Inflammatory macrophage treated with lipopolysaccharide for 4 hours (primary cell): ENCODE measurements around the gene FEZ2.

Experiments
- DNase-seq: peaks from one replicate; pipeline ENCODE4 v3.0.0-alpha.2; 2020

Gene FEZ2

DNA sequence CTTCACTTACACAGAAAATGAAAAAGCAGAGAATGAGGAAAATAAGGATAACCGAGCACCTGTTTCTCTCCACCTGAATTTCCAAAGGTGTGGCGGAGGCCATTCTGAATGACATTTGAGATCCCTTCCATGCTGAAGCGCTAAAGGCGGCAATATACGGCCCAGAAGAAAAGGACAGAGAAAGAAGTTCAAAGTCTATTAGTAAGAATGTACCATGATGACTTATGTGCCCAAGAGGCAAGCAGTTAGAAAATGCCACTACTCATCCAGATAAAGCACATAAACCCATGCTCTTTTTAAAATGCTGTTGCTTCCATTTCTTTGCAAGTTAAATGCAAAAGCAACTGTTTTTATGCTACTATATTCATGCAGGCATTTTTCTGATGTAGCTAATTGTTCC lies 37.2 kb downstream of the FEZ2 start:
- no peak for DNase-seq

DNA sequence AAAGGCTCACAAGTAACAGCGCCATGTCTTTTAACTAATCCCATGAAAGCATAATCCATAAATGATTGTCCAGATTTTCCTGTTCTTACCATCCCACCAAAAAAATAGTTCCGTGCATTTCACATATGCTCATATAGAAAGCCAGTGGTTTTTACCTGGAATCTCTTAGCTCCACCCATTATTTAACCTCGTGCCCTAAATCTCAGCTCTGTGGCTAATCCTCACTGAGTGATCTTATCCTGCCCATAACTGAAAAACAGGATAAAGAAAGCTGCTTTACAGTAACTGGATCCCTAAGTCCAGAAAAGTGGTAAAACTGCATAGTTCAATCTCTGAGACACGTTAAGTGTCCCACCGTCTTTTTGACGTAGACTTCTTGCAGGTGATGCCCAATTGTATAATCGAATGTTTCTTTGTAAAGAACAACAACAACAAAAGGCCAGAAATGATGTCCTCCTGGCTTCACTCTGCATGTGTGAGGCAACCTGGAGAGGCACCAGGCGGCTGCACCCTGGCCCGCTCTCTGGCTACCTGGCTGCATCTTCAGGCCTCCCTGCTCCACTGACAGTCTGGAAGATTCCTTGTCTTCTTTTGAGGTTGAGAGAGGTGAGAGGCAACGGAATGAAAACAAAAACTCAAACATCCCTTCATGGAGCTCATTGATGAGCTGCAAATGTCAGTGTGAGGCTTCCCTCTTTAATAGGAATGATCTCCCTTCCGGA lies 38.6 kb downstream of the FEZ2 start:
- DNase-seq = no peak

DNA sequence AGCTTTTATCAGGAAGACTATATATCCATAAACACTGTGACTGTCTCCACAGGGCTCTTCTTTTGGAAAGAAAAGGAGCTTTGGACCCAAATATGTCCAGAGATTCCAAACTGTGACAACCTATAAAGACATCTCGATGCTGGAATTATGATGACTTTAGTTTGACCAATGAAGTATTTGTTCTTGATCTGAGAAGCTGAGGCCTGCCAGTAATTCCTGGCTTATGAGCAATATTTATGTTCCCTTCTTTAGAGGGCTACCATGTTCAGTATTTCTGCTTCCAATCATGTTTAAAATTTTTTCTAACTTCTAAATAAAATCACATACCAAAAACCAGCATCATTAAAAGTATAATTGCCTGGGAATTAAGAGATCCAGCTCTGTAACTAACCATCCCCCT lies 41.1 kb downstream of the FEZ2 start:
- no peak for DNase-seq

DNA sequence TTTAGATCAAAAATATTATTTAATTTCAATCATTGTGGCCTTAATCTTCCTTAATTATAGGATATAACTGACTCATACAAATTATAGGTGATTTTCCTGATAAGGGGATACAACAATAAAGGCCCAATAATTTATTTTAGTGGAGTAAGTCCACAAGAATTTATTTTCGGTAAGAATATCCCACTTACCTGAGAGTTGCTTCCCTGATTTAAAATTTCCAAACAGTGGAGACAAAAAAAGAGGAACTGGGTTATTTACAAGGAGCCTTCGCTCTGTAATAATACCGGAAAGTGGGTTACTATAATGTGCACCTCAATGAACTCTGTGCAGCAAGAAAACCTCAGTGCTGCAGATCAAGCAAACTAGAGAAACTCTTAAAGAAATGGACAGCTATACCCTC lies 42.2 kb downstream of the FEZ2 start:
- DNase-seq = no peak

DNA sequence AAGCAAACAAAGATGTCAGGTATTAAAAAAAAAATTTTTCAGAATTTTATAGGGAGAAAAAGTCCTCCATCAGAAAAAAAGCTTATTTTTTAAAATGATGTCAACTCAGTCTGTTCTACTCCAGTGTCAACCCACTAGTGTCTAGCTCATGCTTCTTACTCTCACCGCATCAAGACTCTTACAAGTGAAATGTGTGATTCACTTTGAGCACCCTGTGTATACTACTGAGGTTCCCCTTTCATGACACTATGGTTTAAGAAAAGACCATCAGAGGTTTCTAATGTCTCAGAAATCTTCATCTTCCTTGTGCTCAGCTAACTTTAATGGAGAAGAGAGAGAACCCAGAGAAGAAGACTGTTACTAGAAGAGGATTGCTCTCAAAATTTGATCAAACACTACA lies 43.4 kb downstream of the FEZ2 start:
- DNase-seq = peak; percentile 33

DNA sequence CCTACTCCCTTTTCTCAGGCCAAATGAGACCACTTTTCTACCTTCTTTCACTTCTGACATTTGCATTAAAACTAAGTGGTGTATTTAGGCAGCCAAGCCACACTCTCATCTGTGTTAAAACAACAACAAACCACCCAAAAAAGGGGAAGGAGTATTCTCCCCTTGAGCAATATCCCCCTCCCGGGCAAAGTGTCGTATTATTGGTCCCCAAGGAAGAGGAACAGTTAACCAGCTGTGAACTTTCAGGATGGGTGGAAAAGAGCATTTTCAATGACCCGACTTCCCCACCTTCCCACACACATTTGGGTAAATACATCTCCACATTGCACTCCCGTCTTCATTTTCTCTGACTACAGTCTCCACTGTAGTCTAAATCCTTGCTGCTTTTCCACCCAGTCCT lies 44.3 kb downstream of the FEZ2 start:
- peak; percentile 82 for DNase-seq

DNA sequence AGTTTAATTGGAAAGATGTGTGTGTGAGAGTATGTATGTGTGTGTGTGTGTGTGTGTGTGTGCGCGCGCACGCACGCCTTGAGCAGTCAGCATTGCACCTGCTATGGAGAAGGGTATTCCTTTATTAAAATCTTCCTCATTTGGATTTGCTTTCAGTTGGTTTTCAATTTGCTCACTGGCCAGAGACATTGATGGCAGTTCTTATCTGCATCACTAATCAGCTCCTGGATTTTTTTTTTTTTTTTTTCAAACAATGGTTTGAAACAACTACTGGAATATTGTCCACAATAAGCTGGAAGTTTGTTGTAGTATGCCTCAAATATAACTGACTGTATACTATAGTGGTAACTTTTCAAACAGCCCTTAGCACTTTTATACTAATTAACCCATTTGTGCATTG lies 48.0 kb downstream of the FEZ2 start:
- no peak for DNase-seq

DNA sequence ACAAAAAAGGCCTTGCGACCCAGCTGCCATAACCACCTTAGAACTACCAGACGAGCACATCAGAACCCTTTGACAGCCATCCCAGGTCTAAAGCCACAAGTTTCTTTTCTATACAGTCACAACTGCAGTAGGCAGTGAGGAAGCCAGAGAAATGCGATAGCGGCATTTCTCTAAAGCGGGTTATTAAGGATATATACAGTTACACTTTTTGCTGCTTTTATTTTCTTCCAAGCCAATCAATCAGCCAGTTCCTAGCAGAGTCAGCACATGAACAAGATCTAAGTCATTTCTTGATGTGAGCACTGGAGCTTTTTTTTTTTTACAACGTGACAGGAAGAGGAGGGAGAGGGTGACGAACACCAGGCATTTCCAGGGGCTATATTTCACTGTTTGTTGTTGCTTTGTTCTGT lies 48.8 kb downstream of the FEZ2 start:
- DNase-seq = no peak

DNA sequence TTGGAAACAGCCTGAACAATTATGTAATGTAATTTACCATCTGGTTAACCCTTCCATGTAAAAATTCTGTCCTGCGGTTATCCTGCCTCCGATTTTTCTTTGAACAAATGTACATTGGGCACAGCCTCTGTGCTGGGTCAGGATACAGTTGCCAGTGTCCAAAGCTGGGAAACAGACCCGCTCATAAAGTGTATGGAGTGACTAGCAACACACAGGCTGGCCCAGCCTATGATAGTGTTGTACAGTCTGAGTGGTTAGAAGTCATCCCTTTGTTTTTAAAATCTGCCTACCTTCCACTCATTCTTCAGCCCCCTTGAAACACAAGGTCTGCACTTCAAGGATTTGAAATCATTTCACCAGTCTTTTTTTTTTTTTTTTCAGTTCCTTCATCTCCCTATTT lies 50.1 kb downstream of the FEZ2 start:
- DNase-seq = no peak

DNA sequence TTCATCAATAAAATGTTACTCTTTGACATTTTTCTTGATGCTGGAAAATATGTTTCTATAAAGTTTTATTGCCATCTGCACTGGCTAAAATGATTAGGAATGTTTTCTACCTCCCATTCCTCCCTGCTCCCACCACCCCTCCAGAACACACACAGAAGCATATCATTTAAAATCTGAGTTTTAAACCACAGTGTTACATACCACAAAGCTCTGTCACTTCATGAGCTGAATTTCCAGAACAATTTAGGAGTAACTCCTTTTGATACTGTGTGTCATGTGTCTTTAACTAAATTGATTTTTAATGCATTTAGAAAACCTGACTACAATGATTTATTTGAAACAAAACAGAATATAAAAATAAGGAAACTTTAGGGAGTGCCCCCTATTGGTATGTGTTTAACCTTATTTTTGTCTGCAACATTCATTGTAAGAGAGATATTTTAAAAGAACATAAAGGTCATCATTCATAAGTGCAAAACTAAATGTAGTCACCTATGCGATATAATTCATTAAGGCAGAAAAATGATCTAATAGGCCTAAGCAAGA lies 52.0 kb downstream of the FEZ2 start:
- no peak for DNase-seq

DNA sequence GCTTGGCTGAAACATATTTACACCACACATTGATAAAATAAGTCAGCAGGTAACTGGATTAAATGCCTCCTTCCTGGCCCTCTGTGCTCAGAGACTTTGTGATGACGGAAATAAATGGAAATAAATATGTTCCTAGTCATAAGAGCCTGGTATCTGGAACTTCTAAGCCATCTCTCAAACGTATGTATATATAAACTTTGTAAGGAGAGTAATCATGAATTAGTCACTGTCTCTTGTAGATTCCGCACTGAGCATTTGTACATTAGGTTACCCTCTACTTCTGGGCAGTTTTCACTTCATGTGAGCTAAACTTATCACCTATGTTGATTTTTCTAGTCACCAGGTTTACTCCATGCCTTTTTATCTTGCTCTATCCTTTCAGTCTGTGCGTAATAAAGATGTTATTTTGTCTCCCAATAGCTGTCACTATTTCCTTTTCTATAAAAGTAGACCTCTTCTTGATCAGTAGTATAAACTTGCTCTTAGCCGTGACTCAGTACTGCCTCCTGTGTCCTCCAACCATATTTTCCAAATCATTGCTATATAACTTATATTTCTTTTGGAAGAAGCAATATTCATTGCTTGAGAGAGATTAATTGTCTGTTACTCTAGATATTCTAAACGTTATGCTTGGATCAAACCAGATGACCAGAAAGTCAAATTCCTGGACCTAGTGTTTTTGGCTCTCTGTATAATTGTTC lies 53.2 kb downstream of the FEZ2 start:
- DNase-seq = no peak

DNA sequence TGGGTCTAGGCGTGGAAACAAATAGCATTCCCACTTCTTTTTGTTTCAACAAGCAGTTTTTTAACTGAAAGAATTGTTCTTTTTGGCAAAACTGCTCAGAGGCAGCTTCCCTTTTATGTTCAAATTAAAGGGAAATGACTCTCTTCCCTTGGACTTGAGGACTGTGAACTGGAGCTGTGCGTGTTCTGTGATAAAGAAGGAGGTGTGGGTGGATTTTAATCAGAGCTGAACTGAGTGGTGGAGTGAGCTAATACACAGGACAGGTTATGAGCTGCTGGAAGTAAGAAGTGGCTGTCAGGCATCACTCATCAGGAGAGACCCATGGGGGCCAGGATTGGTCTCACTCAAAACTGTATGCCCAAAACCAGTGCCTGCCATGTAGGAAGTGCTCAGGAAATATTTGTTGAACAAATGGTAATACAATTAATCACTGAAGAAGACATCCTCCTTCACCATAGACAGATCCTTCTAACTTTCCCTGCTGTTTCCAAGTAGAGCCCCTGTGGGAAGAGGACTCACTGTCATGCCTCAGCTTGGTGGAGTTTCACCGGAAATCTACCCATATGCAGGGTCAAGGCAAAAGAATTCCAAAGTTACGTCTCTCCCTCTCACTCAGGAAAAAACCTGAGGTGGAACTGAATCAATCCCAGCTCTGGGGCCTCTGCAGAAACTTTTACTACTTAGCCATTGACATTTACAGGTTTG lies 55.9 kb downstream of the FEZ2 start:
- peak; percentile 22 for DNase-seq

DNA sequence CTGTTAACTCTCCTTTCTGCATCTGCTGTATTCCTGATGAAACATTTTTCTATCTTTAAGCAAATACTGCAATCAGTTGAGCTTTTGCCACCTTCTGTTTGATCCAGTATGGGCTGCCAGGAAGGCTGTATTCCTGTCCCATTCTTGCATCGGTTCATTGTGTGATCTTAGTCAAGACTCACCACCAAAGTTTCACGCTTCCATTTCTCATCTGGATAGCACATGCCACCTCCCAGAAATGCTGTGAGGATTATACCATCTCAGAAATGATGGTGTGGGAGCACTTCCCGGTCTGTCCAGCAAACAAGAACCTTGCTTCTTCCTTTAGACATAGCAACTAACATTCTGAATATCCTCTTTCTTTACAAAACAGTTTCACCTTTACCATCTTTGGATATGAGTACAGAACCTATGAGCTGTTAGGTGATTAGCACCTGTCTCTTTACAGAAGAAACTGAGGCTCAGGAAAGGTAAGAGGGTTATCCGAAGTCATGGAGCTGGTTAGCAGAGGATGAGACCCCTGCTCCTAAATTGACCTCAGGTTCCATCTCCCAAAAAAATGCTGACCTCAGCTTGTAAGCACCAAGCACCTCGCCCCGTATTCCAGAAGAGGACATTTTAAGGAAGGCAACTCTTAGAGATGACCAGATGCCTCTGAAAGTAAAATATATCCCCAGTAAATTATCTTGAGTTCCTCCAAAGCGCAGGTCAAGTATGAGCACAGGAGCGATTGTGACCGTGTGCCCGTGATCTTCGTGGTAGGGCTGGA lies 56.8 kb downstream of the FEZ2 start:
- no peak for DNase-seq

DNA sequence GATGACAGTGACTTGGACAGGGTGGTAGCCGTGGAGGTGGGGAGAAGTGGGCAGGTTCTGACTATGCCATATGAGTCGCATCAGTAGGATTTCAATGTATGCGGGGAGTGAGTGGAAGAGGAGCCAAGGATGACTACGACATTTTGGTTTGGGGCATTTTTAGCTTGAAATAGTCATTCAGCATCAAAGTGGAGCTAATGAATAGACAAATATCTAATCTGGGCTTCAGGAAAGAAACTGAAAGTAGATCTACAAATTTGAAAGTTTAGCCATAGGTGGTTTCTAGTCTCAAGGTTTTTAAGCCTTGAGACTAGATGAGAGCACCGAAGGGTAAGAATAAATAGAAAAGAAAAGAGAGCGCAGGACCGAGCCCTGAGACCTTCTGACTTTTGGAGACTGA lies 58.3 kb downstream of the FEZ2 start:
- no peak for DNase-seq

DNA sequence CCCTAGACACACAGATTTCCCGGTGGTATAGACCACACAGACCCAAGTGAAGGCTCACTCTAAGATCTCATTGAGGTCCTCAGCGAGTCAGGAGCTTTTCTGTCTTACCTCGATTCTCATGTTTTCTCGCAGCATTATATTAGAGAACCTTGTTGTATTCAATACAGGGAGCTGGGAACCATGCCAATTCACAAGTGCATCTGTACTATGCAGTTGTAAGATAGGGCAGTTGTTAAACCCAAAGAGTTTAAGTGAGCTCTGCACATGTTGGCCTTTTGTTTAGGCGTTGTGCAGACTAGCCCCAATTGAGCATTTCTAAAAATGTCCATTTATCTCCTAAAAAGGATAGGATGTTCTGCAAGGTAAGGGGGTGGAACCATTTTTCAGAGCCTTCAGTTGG lies 59.6 kb downstream of the FEZ2 start:
- DNase-seq = no peak

DNA sequence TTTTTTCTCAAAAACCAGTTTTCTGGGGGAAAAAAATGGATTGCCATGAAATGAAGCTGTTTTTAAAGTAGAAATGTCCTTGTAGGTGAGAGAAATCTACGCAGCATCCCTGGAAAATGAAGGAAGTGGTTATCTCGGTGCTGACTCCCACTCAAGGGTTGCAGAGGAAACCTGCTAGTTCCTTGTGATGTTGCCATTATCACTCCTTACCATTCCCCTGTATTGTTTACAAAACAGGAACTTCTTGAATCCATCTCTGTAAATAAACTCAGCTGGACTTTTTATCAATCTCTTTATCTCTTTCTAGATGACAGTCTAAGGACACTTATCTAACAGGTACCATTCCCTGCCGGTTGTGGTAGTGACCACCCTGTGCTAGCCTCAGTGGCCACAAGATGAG lies 61.2 kb downstream of the FEZ2 start:
- DNase-seq = no peak

DNA sequence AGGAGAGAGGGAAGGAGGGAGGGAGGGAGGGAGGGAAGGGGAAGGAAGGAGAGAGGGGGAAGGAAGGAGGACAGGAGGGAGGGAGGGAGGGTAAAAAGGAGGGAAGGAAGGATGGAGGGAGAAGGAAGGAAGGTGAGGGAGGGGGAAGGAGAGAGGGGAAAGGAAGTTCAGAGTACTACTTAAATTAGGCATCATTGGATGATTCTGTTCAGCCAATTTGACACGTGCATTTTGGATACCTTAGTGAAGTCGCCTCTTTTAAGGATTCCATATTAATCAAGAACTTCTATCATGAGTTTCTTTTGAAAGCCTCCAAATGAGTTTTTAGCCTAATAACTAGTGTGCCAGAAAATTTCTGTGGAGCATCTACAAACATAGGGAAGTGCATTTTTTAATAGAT lies 62.9 kb downstream of the FEZ2 start:
- DNase-seq = no peak

DNA sequence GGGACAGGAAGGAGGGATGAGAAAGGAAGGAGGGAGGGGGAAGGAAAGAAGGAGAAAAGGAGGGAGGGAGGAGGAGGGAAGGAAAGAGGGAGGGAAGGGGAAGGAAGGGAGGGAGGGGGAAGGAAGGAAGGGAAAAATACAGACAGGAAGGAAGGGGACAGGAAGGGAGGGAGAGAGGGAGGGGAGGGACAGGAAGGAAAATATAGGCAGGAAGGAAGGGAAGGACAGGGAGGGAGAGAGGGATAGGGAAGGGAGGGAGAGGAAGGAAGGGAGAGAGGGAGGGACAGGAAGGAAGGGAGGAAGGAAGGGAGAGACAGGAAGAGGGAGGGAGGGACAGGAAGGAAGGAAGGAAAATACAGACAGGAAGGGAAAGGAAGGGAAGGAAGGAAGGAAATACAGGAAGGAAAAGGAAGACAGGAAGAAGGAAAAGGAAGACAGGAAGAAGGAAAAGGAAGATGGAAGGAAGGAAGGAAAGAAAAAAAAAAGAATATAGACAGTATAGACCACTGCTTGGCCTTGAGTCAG lies 63.6 kb downstream of the FEZ2 start:
- no peak for DNase-seq

DNA sequence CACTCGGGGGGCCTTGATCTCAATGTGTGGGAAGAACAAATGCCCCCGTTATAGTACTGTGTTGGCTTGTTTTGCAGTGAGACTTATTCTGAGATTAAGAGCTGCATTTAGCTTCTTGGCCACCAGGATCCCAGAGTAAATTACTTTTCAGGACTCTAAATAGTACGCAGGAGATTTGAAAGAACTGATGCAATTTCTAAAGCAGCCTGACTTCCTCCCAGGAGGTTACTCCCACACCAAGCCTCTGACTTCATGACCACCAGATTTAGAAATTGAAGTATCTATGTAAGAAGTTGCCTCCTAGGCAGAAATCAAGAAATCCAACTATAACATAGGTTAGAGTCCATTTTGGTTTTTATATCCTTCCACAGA lies 67.0 kb downstream of the FEZ2 start:
- peak; percentile 92 for DNase-seq

DNA sequence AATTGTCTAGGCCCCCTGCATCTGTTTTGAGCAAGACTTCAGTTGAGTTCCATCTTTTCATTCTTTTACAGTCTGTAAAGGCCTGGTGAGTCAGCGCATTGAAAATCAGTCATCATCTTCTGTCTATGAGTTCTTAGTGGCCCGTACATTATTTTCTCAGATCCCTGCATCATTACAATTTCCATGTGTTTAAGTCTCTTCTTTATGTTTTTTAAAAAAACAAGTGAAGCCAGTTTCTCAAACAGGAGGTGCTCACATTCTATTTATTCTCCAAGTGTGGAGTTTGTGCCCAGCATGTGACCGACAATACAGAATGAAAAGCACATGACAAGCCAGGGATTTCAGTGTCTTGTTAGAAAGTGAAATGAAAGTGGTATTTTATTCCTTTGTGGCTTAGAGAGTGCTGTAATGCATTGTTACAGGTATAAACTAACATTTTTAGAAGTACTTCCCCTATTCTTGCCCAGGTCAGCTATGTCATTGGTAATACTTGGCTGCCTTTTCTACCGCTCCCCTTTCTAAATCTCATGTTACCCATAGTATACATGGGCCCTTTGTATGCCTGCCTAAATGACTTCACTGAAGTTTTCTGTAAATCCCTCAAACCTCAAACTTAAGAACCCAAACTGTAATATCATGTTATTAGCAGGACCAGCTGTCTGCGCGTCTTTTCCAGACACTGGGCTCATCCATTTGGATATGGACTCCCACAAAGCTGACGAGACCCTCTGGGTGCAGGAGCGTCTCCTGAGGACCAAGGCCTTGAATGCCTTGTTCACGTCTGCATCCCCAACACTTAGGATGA lies 67.6 kb downstream of the FEZ2 start:
- peak; percentile 54 for DNase-seq

DNA sequence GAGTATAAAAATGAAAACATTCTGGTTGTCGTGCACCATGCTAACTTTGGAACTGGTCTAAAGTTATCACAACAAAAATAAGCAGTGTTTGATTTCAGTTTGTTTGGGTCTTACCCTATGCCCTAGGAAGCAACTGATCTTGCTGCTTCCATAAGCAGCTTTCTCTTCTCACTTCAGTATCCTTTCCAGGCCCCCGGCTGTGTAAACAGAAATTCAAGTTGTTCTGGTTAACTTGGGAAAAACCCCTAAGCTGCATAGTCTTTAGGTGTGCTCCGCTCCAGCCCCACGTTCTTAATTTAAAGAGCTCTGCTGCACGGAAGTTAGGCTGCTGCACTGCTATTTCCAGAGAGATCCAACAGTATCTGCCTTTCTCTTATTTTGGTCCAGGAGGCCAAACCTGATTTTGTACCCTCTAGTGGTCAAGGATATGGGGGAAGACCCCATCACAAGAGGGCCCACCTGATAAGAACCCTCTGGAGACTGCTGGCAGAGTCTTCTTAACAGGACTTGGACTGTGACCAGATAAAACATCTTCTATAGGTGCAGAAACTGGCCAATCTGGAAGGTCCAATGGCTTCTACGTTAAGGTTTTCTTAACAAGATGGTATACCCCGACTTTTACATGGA lies 69.1 kb downstream of the FEZ2 start:
- DNase-seq = no peak

DNA sequence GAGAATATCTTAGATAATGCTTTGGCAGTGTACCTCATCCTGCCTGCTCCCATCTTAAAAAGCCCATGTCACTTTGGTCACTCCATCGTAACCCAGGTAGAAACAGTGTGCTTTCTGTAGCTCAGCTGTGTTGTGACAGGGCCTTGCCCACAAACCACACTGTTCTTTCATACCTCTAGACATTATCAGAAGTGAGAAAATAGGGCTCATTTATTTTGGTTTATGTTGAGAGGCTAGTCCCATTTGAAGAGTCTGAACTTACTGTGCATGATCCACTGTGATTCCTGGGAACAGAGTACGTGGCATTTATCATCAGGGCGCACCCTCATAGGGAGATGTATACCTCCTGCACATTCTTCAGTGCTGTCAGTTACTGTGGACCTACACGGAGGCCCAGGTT lies 69.7 kb downstream of the FEZ2 start:
- DNase-seq = no peak
